ENCODE results near the gene EFHD1.
"Not testable (repeated sequence)": the region's sequence is repeated elsewhere in the genome, so short reads cannot be mapped to it uniquely, and the experiment has no call there.

EFHD1 gene

GRCh38 chr2:232697807-232698110 lies 64.4 kb downstream of the EFHD1 start:
- no peak for DNase-seq

GRCh38 chr2:232698556-232699091 lies 65.2 kb downstream of the EFHD1 start:
- DNase-seq: no peak

- DNase-seq: no peak
Measured at GRCh38 chr2:232699110-232699509, 65.7 kb downstream of the EFHD1 start.

DNA sequence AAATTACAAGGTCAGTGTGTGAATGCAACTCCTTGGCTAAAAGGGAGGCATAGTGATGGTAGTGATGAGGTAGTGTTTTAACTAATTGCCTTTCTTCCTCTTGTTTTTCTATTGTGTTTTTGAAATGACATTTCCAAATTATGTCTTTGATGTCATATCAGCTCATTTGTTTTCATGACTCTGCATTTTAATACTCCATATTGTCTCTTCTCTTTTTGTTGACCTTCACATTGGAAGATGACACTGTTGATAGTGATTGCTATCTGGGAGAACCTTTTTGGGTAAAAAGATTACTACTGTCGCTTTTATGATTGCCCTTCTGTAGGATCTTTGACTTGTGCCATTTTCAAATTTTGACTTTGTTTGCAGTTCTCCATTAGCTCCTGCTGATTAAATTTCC lies 66.8 kb downstream of the EFHD1 start:
- DNase-seq: no peak

- DNase-seq: no peak
Measured at GRCh38 chr2:232707076-232707475, 73.7 kb downstream of the EFHD1 start.

GRCh38 chr2:232713505-232713904 lies 80.1 kb downstream of the EFHD1 start:
- no peak for DNase-seq

- no peak for DNase-seq
Measured at GRCh38 chr2:232714969-232715368, 81.6 kb downstream of the EFHD1 start.

DNA sequence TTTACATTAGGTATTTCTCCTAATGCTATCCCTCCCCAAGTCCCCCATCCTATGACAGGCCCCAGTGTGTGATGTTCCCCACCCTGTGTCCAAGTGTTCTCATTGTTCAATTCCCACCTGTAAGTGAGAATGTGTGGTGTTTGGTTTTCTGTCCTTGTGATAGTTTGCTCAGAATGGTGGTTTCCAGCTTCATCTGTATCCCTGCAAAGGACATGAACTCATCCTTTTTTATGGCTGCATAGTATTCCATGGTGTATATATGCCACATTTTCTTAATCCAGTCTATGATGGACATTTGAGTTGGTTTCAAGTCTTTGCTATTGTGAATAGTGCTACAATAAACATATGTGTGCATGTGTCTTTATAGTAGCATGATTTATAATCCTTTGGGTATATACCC lies 86.7 kb downstream of the EFHD1 start:
- DNase-seq: not testable (repeated sequence)

GRCh38 chr2:232721261-232721660 lies 87.9 kb downstream of the EFHD1 start:
- DNase-seq: no peak

- no peak for DNase-seq
Measured at GRCh38 chr2:232721882-232722281, 88.5 kb downstream of the EFHD1 start.

- no peak for DNase-seq
Measured at GRCh38 chr2:232723027-232723426, 89.6 kb downstream of the EFHD1 start.

- DNase-seq: no peak
Measured at GRCh38 chr2:232728785-232729184, 95.4 kb downstream of the EFHD1 start.

GRCh38 chr2:232731470-232731869 lies 98.1 kb downstream of the EFHD1 start:
- no peak for DNase-seq
